HEK293 (cell line): ENCODE data around the gene RUNX1.

Experiments
- RBAK ChIP-seq: fragments of 450-650 bp; formaldehyde crosslinking; IDR thresholded peaks from 2 replicates; pipeline ENCODE4 v1.5.1; 2016; ENCODE audit warnings: missing biosample characterization, missing genetic modification characterization
- ZNF23 ChIP-seq: fragments of 450-650 bp; formaldehyde crosslinking; IDR thresholded peaks from 2 replicates; pipeline ENCODE4 v1.5.1; 2016; ENCODE audit warnings: missing biosample characterization, missing genetic modification characterization, borderline replicate concordance
- ZNF24 ChIP-seq: fragments of 450-650 bp; formaldehyde crosslinking; IDR thresholded peaks from 2 replicates; pipeline ENCODE4 v1.5.1; 2016; ENCODE audit warnings: missing biosample characterization, missing genetic modification characterization
- ZNF521 ChIP-seq: fragments of 450-650 bp; formaldehyde crosslinking; IDR thresholded peaks from 2 replicates; pipeline ENCODE4 v1.5.1; 2017; ENCODE audit warnings: missing biosample characterization, mild to moderate bottlenecking, missing genetic modification characterization
- ZNF660 ChIP-seq: fragments of 450-650 bp; IDR thresholded peaks from 2 replicates; pipeline ENCODE4 v1.5.1; 2018; ENCODE audit warnings: missing biosample characterization, mild to moderate bottlenecking, missing genetic modification characterization
- ZSCAN30 ChIP-seq: fragments of 450-650 bp; IDR thresholded peaks from 2 replicates; pipeline ENCODE4 v1.5.1; 2018; ENCODE audit warnings: missing biosample characterization, mild to moderate bottlenecking, missing genetic modification characterization, moderate library complexity
- TF ChIP-seq, protein P1 (sequence below): fragments of 450-650 bp; formaldehyde crosslinking; IDR thresholded peaks from 2 replicates; pipeline ENCODE4 v1.5.1; 2016; ENCODE audit warnings: missing biosample characterization, missing genetic modification characterization
- TF ChIP-seq, protein P2 (sequence below): IDR thresholded peaks from 2 replicates; pipeline ENCODE4 v1.6.1; 2011; ENCODE audit warnings: mild to moderate bottlenecking, low read depth, low read length, borderline replicate concordance
- TF ChIP-seq, protein P3 (sequence below): fragments of 450-650 bp; formaldehyde crosslinking; IDR thresholded peaks from 2 replicates; pipeline ENCODE4 v1.5.1; 2016; ENCODE audit warnings: missing biosample characterization, missing genetic modification characterization
- TF ChIP-seq, protein P4 (sequence below): fragments of 450-650 bp; formaldehyde crosslinking; IDR thresholded peaks from 2 replicates; pipeline ENCODE4 v1.5.1; 2016; ENCODE audit warnings: missing biosample characterization, missing genetic modification characterization
- TF ChIP-seq, protein P5 (sequence below): fragments of 450-650 bp; formaldehyde crosslinking; optimal IDR thresholded peaks from 2 replicates; pipeline ENCODE3; 2016; ENCODE audit warnings: missing biosample characterization, mild to moderate bottlenecking, missing genetic modification characterization
- TF ChIP-seq, protein P6 (sequence below): fragments of 450-650 bp; formaldehyde crosslinking; IDR thresholded peaks from 2 replicates; pipeline ENCODE4 v1.5.1; 2016; ENCODE audit warnings: missing biosample characterization, missing genetic modification characterization
- TF ChIP-seq, protein P7 (sequence below): fragments of 450-650 bp; formaldehyde crosslinking; IDR thresholded peaks from 2 replicates; pipeline ENCODE4 v1.5.1; 2016; ENCODE audit warnings: missing biosample characterization, missing genetic modification characterization
- TF ChIP-seq, protein P8 (sequence below): fragments of 450-650 bp; formaldehyde crosslinking; IDR thresholded peaks from 2 replicates; pipeline ENCODE4 v1.5.1; 2016; ENCODE audit warnings: missing biosample characterization, missing genetic modification characterization, low read depth

DNA sequence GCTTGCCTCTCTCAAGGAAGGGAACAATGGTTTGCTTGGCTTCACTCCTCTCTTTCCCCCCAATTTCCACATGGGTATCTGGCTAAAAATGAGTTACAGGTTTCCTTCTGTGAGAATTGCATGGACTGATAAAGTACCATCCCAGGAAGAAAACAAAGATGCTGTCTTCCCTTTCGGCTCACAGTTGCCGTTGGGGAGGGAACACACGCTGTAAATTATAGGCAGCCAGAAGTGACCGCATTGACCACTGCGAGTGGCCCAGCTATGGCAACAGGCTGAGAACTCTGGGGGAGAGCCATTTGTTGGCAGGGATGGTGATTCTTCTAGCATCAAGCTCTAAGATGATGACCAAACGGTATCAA, 2.9 kb downstream of the RUNX1 start:
- TF ChIP-seq, protein P1, sequence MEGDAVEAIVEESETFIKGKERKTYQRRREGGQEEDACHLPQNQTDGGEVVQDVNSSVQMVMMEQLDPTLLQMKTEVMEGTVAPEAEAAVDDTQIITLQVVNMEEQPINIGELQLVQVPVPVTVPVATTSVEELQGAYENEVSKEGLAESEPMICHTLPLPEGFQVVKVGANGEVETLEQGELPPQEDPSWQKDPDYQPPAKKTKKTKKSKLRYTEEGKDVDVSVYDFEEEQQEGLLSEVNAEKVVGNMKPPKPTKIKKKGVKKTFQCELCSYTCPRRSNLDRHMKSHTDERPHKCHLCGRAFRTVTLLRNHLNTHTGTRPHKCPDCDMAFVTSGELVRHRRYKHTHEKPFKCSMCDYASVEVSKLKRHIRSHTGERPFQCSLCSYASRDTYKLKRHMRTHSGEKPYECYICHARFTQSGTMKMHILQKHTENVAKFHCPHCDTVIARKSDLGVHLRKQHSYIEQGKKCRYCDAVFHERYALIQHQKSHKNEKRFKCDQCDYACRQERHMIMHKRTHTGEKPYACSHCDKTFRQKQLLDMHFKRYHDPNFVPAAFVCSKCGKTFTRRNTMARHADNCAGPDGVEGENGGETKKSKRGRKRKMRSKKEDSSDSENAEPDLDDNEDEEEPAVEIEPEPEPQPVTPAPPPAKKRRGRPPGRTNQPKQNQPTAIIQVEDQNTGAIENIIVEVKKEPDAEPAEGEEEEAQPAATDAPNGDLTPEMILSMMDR, result no peak
- TF ChIP-seq ZSCAN30, result no peak
- TF ChIP-seq, protein P2, sequence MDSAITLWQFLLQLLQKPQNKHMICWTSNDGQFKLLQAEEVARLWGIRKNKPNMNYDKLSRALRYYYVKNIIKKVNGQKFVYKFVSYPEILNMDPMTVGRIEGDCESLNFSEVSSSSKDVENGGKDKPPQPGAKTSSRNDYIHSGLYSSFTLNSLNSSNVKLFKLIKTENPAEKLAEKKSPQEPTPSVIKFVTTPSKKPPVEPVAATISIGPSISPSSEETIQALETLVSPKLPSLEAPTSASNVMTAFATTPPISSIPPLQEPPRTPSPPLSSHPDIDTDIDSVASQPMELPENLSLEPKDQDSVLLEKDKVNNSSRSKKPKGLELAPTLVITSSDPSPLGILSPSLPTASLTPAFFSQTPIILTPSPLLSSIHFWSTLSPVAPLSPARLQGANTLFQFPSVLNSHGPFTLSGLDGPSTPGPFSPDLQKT, result no peak
- TF ChIP-seq, protein P3, sequence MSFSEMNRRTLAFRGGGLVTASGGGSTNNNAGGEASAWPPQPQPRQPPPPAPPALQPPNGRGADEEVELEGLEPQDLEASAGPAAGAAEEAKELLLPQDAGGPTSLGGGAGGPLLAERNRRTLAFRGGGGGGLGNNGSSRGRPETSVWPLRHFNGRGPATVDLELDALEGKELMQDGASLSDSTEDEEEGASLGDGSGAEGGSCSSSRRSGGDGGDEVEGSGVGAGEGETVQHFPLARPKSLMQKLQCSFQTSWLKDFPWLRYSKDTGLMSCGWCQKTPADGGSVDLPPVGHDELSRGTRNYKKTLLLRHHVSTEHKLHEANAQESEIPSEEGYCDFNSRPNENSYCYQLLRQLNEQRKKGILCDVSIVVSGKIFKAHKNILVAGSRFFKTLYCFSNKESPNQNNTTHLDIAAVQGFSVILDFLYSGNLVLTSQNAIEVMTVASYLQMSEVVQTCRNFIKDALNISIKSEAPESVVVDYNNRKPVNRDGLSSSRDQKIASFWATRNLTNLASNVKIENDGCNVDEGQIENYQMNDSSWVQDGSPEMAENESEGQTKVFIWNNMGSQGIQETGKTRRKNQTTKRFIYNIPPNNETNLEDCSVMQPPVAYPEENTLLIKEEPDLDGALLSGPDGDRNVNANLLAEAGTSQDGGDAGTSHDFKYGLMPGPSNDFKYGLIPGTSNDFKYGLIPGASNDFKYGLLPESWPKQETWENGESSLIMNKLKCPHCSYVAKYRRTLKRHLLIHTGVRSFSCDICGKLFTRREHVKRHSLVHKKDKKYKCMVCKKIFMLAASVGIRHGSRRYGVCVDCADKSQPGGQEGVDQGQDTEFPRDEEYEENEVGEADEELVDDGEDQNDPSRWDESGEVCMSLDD (tag by site-specific recombination), result no peak
- TF ChIP-seq, protein P4, sequence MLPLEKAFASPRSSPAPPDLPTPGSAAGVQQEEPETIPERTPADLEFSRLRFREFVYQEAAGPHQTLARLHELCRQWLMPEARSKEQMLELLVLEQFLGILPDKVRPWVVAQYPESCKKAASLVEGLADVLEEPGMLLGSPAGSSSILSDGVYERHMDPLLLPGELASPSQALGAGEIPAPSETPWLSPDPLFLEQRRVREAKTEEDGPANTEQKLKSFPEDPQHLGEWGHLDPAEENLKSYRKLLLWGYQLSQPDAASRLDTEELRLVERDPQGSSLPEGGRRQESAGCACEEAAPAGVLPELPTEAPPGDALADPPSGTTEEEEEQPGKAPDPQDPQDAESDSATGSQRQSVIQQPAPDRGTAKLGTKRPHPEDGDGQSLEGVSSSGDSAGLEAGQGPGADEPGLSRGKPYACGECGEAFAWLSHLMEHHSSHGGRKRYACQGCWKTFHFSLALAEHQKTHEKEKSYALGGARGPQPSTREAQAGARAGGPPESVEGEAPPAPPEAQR (tag by site-specific recombination), result no peak
- TF ChIP-seq, protein P5, sequence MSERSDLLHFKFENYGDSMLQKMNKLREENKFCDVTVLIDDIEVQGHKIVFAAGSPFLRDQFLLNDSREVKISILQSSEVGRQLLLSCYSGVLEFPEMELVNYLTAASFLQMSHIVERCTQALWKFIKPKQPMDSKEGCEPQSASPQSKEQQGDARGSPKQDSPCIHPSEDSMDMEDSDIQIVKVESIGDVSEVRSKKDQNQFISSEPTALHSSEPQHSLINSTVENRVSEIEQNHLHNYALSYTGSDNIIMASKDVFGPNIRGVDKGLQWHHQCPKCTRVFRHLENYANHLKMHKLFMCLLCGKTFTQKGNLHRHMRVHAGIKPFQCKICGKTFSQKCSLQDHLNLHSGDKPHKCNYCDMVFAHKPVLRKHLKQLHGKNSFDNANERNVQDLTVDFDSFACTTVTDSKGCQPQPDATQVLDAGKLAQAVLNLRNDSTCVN (tag by site-specific recombination), result no peak
- no peak for TF ChIP-seq ZNF24 (tag by site-specific recombination)
- TF ChIP-seq, protein P6, sequence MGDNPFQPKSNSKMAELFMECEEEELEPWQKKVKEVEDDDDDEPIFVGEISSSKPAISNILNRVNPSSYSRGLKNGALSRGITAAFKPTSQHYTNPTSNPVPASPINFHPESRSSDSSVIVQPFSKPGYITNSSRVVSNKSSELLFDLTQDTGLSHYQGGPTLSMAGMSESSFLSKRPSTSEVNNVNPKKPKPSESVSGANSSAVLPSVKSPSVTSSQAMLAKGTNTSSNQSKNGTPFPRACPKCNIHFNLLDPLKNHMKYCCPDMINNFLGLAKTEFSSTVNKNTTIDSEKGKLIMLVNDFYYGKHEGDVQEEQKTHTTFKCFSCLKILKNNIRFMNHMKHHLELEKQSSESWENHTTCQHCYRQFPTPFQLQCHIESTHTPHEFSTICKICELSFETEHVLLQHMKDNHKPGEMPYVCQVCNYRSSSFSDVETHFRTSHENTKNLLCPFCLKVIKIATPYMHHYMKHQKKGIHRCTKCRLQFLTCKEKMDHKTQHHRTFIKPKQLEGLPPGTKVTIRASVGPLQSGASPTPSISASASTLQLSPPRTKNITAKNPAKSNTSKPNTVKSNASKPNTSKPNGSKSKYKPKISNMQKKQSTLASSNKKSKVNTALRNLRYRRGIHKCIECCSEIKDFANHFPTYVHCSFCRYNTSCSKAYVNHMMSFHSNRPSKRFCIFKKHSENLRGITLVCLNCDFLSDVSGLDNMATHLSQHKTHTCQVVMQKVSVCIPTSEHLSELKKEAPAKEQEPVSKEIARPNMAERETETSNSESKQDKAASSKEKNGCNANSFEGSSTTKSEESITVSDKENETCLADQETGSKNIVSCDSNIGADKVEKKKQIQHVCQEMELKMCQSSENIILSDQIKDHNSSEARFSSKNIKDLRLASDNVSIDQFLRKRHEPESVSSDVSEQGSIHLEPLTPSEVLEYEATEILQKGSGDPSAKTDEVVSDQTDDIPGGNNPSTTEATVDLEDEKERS (tag by site-specific recombination), result no peak
- TF ChIP-seq, protein P7, sequence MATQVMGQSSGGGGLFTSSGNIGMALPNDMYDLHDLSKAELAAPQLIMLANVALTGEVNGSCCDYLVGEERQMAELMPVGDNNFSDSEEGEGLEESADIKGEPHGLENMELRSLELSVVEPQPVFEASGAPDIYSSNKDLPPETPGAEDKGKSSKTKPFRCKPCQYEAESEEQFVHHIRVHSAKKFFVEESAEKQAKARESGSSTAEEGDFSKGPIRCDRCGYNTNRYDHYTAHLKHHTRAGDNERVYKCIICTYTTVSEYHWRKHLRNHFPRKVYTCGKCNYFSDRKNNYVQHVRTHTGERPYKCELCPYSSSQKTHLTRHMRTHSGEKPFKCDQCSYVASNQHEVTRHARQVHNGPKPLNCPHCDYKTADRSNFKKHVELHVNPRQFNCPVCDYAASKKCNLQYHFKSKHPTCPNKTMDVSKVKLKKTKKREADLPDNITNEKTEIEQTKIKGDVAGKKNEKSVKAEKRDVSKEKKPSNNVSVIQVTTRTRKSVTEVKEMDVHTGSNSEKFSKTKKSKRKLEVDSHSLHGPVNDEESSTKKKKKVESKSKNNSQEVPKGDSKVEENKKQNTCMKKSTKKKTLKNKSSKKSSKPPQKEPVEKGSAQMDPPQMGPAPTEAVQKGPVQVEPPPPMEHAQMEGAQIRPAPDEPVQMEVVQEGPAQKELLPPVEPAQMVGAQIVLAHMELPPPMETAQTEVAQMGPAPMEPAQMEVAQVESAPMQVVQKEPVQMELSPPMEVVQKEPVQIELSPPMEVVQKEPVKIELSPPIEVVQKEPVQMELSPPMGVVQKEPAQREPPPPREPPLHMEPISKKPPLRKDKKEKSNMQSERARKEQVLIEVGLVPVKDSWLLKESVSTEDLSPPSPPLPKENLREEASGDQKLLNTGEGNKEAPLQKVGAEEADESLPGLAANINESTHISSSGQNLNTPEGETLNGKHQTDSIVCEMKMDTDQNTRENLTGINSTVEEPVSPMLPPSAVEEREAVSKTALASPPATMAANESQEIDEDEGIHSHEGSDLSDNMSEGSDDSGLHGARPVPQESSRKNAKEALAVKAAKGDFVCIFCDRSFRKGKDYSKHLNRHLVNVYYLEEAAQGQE, result no peak
- TF ChIP-seq ZNF521 (tag by site-specific recombination), result no peak
- TF ChIP-seq RBAK, result no peak
- no peak for TF ChIP-seq ZNF23 (tag by site-specific recombination)
- TF ChIP-seq, protein P8, sequence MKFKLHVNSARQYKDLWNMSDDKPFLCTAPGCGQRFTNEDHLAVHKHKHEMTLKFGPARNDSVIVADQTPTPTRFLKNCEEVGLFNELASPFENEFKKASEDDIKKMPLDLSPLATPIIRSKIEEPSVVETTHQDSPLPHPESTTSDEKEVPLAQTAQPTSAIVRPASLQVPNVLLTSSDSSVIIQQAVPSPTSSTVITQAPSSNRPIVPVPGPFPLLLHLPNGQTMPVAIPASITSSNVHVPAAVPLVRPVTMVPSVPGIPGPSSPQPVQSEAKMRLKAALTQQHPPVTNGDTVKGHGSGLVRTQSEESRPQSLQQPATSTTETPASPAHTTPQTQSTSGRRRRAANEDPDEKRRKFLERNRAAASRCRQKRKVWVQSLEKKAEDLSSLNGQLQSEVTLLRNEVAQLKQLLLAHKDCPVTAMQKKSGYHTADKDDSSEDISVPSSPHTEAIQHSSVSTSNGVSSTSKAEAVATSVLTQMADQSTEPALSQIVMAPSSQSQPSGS (tag by site-specific recombination), result no peak
- TF ChIP-seq ZNF660, result no peak
